ENCODE measurements around the gene COQ8A.

Gene COQ8A

GRCh38 chr1:226943156-226943555, 3.1 kb downstream of the COQ8A start:
- ChIA-PET POLR2A (no interaction called here), CTCF (no interaction called here)
- no peak overlapping the region for H3K4me3 ChIP-seq (ENCODE audit: low read depth, low read length)
- TF ChIP-seq, protein P1, sequence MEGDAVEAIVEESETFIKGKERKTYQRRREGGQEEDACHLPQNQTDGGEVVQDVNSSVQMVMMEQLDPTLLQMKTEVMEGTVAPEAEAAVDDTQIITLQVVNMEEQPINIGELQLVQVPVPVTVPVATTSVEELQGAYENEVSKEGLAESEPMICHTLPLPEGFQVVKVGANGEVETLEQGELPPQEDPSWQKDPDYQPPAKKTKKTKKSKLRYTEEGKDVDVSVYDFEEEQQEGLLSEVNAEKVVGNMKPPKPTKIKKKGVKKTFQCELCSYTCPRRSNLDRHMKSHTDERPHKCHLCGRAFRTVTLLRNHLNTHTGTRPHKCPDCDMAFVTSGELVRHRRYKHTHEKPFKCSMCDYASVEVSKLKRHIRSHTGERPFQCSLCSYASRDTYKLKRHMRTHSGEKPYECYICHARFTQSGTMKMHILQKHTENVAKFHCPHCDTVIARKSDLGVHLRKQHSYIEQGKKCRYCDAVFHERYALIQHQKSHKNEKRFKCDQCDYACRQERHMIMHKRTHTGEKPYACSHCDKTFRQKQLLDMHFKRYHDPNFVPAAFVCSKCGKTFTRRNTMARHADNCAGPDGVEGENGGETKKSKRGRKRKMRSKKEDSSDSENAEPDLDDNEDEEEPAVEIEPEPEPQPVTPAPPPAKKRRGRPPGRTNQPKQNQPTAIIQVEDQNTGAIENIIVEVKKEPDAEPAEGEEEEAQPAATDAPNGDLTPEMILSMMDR (IDR thresholded peaks at IDR 0.05; ENCODE audit: insufficient read depth, low read length, missing control alignments) = no peak
- no peak for DNase-seq (ENCODE audit: low read depth, low spot score)

DNA sequence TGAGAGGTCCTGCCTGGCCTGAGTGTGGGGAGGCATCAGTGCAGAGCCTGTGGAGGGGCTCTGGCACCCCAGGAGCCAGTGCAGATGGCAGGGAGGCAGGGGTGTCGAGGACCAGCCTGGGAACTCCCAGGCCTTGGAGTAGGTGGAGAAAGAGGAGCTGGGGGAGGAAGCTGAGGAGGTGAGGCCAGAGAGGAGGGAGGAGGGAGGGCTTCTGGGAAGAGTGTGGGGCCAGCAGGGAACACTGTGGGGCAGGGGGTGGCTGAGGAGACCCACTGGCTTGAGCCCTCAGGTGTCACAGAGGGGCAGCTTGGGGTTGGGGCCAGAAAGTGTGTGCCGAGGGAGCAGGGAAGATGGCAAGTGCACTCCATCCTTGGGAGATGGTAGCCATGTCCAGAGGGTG, 3.8 kb downstream of the COQ8A start:
- ChIA-PET POLR2A (no interaction called here), CTCF (no interaction called here)
- TF ChIP-seq, protein P1 (IDR thresholded peaks at IDR 0.05; ENCODE audit: insufficient read depth, low read length, missing control alignments) = no peak
- H3K4me3 ChIP-seq (ENCODE audit: low read depth, low read length) = no peak overlapping the region
- no peak for DNase-seq (ENCODE audit: low read depth, low spot score)

DNA sequence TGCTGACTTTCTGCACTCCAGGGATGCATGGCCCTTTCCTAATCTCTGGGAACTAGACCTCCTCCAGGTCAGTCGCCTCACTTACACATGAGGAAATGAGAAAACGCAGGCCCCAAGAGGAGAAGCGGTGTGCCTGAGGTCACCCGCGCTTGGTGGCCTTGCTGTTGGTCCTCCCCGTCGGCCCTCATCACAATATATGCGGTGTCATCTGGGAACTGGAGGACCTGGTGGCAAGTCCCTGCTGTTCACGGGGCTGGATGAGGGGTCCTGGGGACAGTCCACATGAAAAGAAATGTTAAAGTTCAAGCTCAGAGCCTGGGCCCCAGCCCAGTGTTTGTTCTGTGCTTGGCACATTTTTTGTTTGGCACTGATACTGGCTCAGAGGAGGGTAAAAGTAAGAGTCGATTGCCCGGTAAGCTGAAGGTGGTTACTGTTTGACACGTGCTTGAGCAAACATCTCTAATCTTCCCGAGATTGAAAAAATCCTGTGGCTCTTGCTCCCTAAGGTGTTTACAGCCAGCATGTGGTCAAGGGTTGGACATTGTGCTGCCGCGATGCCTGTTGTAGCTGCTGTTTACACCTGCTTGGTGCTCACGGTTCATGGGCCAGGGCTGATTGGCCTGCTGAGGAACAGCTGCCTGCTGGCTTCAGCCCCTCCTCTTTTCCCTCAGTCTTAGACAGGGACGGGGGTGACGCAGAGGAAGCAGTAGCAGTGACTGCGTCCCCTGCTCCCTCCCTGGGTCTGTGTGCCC, 5.2 kb downstream of the COQ8A start:
- H3K4me3 ChIP-seq (ENCODE audit: low read depth, low read length) = no peak overlapping the region
- POLR2A ChIA-PET = no interaction called here
- TF ChIP-seq, protein P1 (IDR thresholded peaks at IDR 0.05; ENCODE audit: insufficient read depth, low read length, missing control alignments) = no peak
- CTCF ChIA-PET = no interaction called here
- DNase-seq (ENCODE audit: low read depth, low spot score) = no peak

DNA sequence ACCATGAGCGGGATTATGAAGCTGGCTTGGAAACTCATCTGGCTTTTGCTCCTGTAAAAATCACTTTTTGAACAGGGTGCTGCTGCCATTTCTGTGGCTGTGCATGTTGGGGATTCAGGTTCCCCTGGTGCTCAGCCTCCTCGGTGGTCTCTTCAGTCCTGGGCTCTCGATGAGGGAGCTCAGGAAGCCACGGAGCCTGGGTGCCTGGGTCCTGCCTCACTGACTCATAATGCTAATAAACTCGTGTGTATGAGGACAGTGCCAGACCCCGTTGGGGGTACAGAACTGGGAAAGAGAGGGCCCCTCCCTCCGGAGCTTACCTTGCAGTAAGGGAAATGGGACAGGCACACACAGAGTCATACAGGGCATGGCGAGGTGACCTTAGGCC, 5.8 kb downstream of the COQ8A start:
- CTCF ChIA-PET = no interaction called here
- TF ChIP-seq, protein P1 (IDR thresholded peaks at IDR 0.05; ENCODE audit: insufficient read depth, low read length, missing control alignments) = no peak
- POLR2A ChIA-PET = no interaction called here
- no peak overlapping the region for H3K4me3 ChIP-seq (ENCODE audit: low read depth, low read length)
- no peak for DNase-seq (ENCODE audit: low read depth, low spot score)

DNA sequence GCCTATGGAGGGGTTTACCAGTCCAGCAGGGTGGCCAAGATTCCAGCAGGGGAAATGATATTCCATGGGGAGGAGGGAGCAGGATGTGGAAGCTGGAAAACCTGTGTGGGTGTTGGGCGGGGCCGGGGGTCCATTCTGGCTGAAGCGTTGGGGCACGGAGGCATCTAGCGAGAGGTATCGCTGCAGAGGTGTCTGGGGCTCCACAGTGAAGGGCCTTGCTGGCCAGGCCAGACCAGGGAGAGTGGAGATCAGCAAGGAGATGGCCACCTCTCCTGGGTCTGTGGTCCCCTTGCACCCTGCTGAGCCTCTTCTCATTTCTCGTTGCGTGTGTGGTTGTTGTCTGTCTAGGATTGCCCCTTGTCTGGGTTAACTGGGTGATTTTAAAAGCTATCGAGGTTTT, 6.2 kb downstream of the COQ8A start:
- ChIA-PET CTCF (no interaction called here), POLR2A (no interaction called here)
- no peak for DNase-seq (ENCODE audit: low read depth, low spot score)
- TF ChIP-seq, protein P1 (IDR thresholded peaks at IDR 0.05; ENCODE audit: insufficient read depth, low read length, missing control alignments) = no peak
- H3K4me3 ChIP-seq (ENCODE audit: low read depth, low read length) = no peak overlapping the region

DNA sequence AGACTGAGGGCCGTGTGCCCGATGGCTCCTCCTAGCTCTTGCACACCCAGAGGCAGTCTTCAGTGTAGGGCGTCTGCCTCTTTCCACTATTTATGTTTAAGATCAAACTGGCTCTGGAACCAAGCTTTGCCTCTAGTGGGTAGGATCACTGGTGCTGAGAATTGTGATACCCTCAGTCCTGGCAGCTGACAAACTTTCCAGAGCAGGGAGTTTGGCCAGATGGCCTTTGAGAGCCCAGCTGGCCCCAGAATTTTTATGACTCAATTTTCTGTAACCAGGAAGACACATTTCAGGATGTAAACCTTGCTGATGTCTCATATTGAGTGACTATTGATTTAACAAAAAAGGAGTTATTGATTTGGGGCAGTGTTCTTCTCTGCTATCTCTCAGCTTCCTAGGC, 6.7 kb downstream of the COQ8A start:
- TF ChIP-seq, protein P1 (IDR thresholded peaks at IDR 0.05; ENCODE audit: insufficient read depth, low read length, missing control alignments) = no peak
- ChIA-PET CTCF (no interaction called here), POLR2A (interaction anchor here (0.6 kb wide), 1 partner anchor 44 kb away, joined by 3 read pairs; no protein-coding TSS in a partner anchor)
- no peak for DNase-seq (ENCODE audit: low read depth, low spot score)
- H3K4me3 ChIP-seq (ENCODE audit: low read depth, low read length) = no peak overlapping the region

Measured in AG04449 (cell line).